Measurements from ENCODE around the gene F8.
"Not testable (repeated sequence)": the region's sequence is repeated elsewhere in the genome, so short reads cannot be mapped to it uniquely, and the experiment has no call there.

Gene F8

DNA sequence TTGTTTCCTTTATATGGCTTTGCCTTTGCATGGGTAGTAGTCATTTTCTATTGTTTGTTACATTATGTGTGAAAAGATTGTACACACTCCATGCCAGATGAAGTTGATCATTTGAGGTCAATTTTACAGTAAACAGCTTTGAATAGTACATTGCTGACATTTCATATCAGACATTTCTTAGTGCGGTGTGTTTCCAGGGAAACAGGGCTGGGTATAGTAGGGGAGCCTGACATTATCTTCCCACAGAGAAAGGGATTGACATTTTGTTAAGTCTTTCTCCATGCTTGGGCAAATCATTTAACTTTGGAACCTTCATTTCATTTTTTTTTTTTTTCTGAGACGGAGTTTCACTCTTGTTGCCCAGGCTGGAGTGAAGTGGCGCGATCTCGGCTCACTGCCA is 9.1 kb upstream of the F8 start:
- no peak for DNase-seq (ENCODE audit: low read depth in 2 of 2)

DNA sequence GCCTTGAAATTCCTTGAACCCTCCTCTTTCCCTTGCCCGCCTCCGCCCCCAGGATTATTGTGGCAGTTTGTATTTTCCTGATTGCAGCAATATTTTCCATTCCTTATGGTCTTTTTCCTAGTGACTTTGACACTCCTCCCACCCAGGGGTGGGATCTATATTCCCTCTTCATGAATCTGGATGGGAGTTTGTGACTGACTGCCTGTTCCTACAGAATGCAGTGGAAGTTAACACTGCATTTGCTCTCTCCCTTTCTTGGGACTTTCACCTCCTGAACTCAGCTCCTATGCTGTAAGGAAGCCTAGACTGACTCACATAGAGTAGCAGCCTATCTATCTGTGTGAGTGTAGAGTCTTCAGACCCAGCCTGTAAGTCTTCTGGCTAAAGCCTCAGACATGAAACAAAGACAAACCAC is 6.4 kb upstream of the F8 start:
- no peak for DNase-seq (ENCODE audit: low read depth in 2 of 2)

DNA sequence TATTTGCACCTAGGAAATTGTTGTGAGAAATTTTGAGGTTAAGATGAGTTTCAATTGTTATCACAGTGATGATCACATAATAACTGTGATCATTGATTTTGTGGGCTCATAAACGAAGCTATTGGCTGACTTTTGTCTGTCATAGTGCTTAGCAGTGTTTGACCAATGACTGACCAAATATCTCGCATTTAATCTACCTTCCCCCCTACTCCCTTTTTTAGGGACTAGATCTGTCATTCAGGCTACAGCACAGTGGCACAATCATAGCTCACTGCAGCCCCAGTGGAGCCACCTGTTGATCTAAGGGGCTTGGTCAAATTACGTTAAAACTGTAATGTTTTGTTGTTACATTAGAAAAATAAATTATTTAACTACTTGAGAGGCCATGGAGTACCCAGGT is 5.6 kb upstream of the F8 start:
- no peak for DNase-seq (ENCODE audit: low read depth in 2 of 2)

DNA sequence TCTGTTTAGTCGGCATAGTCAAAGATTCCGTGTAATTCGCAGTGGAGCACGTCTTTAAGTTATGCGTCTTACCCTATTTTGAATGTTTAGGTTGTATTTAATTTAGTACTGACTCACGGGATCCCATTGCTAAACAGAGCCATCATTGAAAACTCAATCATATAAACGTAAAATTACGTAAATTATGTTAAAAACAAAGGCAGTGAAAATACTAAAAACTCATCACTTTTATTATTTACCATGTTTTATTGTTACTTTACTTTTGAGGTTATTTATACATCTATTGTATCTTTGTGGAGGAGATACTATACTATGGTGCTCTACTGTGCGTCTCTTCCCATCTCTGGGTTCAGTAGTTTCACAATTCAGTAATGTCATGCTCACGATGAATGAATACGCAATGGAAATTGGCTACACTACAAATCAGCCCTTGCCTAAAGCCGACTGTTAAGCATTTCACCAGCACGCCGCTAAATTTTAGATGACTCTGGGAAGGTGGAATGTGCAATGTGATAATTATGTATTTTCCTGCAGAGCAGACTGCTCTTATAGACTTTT is 5.1 kb upstream of the F8 start:
- DNase-seq (ENCODE audit: low read depth in 2 of 2): peak in 1 of 2 donors; percentile 4

DNA sequence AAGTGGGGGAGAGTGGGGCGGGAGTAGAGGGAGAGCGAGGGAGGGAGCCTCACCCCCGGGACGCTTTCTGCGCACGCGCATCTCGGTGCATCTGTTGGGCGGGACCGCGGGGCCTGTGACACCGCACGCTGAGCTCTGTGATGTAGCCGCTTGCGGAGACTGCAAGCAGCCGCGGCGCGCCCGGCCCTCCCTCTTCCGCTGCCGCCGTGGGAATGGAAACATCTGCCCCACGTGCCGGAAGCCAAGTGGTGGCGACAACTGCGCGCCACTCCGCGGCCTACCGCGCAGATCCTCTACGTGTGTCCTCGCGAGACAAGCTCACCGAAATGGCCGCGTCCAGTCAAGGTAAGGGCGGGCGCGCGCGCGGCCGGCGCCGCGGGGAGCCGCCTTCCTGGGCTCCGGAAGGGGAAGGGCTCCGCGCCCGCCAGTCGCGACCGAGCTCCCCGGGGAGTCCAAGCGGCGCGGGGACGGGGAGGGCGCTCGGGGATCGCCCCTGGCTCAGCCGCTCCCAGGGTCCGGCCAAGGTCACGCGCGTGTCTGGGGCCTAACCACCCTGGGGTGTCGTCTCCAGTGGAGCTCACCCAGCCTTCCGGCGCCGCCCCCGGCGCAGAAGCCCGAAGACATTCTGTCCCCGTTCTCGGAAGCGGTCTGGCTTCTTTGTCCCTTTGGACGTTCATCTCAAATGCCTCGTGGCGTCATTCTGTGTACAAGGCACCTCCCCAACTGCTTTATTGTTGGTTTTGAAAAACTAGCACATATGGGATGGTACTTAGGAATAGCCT is 4.4 kb upstream of the F8 start, which contains the start of gene FUNDC2:
TSS of gene FUNDC2 (plus strand) at position 118 of the 782 bp plus-strand sequence. CDS start at position 213, 95 bp downstream.
- peak; percentile 82 to 84 for DNase-seq (ENCODE audit: low read depth in 2 of 2)

DNA sequence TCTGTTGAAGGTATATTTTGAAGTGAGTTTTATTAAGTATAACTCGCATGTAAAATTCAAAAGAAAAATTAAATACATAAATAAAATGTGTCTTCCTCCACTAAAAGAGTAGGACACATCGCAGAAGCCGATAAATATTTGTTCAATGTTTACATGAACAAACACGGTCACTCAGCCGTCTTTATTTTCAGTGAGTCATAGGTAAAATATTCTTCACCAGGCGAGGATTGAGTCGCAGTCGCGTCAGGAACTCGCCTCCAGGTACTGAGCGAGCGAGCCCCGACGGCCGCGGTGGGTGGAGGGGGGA is 3.9 kb upstream of the F8 start:
- DNase-seq (ENCODE audit: low read depth in 2 of 2): no peak

DNA sequence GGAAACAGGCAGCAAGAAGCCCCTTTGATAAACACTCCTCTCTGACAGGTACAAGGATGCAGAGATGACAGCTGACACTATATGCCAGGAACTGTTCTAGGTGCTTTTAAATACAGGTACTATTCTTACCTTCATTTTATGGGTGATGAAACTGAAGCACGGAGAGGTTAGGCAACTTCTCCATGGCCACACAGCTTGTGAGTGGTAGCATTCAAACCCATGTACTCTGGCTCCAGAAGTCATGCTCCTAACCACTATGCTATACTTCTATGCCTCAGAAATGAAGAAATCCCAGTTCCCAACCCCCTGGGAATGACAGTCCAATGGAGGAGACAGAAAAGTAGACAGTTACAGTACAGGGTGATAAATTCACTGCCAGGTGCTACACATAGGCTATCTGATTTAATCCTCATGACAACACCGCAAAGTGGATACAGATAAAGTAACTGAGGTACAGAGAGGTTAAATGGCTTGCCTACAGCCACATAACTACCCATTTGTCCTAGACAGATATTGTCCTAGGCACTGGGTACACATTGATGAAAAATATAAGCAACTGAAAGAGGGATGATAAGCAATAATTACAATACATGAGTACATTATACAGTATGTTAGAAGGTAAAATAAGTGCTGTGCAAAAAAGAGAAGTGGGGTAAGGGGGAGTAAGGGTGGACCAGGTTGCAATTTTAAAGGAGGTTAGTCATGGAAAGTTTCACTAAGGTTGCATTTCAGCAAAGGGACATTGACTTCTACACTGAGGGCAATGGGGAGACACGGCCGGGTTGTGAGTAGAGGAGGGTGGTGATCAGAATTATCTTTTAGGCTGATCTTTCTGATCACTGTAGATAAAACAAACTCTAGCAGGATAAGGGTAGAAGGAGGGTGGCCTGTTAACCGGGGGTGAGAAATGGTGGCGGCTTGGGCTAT is 1.6 kb upstream of the F8 start:
- no peak for DNase-seq (ENCODE audit: low read depth in 2 of 2)

DNA sequence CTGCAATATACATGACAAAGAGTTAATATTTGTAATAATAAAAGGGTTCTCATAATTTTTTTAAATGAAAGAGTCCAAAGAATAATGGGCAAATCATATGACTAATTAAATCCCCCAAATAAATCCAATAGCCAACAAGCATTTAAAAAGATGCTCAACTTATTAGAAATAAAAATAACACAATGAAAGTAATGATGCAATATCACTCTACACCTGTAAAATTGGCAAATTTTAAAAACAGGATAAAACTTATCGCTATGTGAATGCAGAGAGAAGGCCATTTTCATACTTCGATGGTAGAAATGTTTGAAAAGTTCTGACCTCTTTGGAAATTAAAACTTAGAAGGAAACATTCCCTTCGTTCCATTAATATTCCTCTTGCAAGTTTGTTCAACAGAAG is 1.9 kb downstream of the F8 start:
- no peak for DNase-seq (ENCODE audit: low read depth in 2 of 2)

DNA sequence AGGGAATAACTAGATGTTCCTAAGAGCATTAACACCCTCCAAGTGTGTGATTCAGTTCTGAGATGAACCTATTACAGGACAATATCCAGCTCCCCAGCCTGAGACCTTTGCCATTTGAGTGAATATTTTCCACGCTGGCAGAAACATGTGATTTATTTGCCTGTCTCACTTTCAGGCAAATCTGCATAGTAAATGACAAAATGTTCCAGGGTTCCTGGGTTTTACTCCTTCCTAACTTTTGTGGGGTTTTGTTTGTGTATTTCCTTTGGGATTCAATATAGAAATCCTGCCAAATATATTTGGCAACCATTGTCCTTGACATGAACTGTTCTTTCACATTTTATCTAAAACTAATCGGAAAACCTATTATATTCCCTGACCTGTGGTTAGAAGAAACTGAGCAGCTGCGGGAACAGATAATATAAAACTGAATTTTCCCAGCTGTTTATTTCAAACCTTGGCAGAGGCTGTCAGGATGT is 12.5 kb downstream of the F8 start:
- DNase-seq (ENCODE audit: low read depth in 2 of 2): no peak

DNA sequence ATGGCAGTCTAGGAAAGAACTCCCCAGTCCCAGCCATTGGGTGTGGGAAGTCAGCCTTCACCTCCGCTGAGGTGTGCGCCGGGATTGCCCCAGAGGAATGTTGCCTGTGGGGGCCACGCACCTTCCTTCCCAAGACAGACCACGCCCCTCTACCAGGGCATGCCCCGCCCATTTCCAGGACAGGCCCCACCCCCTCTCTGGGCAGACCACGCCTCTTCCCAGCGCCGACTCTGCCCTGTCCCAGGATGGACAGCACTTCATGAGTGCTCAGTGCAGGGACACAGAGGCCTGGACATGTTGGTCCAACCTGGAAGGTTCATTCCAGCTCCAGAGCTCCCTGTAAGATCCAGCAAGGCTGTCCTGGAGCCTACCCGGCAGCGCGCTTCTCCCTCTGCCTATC is 13.9 kb downstream of the F8 start:
- not testable (repeated sequence) for DNase-seq (ENCODE audit: low read depth in 2 of 2)

DNA sequence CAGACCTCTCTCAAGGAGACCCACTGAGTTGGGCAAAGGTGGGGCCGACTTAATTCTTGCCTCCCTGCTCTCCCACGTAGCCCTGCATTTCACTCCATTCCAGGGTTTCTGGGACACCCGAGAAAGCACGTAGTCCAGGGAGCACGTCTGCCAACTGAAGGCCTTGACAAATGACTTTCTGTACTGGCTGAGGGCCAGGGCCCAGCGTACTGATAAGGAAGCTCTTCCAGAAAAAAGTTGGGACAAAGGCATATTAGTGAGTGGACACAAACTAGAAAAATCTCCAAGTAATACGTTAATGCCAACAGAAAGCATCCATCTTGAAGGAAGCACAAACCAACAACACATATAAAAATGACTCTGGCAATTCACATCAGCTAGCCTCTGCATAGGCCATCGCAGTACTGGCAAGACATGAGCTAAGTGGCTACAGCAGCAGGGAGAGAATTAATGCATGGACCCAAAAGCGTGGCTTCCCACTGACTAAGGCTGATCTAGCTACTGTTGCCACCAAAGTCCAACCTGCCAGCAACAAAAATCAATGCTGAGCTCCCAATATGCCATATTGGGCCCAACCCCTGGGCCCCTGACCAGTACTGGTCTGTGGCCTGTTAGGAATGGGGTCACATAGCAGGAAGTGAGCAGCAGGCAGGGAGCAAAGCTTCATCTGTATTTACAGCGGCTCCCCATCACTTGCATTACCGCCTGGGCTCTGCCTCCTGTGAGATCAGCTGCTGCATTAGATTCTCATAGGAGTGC is 15.4 kb downstream of the F8 start:
- not testable (repeated sequence) for DNase-seq (ENCODE audit: low read depth in 2 of 2)

DNA sequence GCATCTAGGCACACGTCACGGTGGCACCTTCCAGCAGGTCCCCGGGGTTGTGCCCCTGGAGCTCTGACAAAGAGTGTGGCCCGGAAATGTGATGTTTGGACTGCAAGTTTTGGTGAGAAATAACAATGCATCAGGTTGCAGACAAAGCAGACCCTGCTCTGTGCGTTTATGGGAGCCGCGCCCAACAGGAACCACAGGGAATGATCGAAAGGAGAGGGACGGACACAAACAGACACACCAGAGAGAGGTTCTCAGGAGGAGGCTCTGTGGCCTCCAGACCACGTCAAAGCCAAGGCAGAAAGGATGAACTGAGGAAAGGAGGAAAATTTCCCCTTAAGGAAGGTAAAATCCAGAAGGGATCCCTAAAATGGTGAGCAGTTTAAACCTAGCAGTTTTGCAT is 16.1 kb downstream of the F8 start:
- DNase-seq (ENCODE audit: low read depth in 2 of 2): not testable (repeated sequence)

DNA sequence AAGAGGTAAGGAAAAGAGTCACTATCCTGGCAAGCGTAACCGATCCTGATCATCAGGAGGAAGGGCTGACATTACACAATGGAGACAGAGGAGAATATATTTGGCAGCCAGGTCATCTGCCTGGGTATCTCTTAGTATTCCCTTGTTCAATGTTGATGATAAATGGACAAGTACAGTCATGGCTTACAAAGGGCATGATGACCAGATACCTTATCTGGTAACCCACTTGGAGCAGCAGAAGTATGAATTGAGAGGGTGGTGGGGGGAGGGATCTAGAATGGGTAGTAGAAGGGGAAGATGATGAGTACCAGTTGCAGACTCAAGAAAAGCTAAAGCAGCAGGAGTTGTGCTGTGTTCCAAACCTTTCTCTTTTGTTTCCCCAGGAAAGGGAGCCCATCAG is 17.3 kb downstream of the F8 start:
- DNase-seq (ENCODE audit: low read depth in 2 of 2): no peak

DNA sequence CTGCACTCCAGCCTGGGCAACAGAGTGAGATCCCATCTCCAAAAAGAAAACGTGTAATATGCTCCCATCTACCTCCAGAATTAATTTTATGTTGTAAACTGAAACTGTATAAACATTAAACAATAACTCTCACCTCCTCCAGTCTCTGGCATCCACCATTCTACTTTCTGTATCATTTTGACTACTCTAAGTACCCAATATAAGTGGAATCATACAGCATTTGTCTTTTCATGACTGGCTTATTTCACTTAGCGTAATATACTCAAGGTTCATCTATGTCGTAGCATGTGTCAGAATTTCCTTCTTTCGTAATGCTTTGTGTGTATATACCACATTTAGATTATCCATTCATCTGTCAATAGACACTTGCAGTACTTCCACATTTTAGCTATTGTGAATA is 20.6 kb downstream of the F8 start:
- no peak for DNase-seq (ENCODE audit: low read depth in 2 of 2)

DNA sequence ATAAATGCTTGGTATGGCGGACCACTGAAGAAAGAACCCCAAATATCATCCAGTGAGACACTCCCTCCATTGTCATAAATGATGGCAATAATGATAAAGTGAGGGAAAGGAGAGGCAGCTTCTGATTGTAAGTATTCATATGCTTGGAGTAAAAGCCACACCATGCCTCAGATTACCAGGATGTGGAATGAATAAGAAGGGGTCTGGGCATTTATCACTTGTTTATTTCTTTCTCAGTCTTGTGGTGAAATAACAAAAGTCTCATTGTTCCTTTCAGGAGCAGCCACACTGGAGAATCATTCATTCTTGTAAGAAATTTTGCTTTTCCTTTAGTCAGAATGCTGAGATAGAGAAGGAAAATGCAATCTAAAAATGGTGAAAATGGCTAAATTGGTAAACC is 21.7 kb downstream of the F8 start:
- no peak for DNase-seq (ENCODE audit: low read depth in 2 of 2)

DNA sequence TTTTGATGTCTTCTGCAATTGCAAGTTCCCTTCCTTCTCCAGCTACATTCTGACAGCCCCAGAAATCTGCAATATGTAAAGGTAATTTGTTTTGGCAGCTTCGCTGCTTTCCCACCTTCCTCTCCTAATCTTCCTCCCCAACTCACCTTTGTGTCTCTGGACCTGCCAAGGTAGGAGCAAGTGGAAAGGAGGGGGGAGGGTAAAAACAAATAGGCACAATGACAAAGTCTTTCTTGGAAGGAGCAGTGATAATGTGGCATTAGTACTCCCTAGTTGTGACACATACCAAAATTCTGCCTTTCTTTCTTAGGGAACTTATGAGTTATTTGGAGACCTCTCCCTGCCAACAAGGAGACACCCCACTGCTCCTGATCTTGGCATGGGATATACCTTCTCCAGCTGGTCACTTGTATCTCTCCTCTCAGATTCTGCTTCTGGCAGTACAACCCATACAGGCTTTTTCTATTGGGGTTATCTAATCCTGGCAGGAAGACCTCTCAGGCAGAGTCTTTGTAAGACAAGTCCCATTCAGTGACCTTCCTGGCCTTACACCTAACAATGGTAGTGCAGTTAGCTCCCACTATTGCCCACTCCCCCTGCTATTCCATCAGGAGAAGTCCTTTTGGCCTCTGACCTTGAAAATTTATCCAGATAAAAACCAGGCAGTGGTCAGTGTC is 24.2 kb downstream of the F8 start:
- DNase-seq (ENCODE audit: low read depth in 2 of 2): no peak

DNA sequence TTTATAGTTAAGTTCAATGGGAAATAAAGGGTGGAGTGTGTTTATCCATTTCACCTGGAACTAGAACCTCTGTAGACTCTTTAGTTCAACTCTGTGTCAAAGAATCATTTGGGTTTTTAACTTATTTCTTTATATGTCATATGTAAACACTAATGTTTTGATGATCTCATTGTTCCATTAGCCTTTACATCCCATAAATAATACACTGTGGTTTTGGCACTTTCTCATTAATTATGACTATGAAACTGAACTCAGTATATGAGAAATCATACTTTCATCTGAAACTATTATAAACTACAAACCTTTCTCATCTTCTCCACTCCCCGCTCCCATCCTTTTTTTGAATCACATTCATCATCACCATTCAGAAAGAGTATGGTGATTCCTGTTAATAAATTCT is 31.0 kb downstream of the F8 start:
- no peak for DNase-seq (ENCODE audit: low read depth in 2 of 2)

DNA sequence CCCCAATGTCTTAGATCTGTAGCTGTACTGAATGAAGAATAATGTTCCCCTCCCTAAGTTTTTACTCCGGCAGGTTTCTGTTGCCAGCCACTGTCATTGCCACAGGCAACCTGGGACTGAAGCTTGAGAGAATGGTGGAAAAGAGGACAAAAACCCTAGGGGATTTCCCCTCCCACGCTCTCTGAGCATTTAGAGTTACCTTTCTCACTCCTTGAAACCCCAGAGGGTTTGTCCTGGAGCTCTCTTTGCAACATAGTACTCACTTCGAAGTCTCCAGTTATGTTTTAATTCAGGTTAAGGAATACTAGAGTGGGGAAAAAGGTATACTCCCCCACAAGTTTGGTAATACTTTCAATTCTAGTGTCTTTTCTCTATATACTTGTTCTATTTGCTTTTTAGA is 31.5 kb downstream of the F8 start:
- peak in 1 of 2 donors; percentile 40 for DNase-seq (ENCODE audit: low read depth in 2 of 2)

DNA sequence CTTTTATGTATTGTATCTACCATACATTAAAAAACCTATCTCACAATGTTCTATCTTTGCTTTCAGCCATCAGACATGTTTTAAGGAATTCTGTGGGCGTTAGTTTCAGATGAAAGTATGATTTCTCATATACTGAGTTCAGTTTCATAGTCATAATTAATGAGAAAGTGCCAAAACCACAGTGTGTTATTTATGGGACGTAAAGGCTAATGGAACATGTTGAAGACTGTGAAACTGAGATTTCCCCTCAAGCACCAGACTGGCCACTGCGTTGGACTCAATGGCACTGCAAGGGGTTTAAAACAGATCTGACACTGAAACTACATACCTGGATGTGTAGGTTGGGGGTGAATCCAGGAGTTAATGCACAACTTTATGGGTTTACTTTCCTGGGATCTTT is 32.0 kb downstream of the F8 start:
- DNase-seq (ENCODE audit: low read depth in 2 of 2): no peak

DNA sequence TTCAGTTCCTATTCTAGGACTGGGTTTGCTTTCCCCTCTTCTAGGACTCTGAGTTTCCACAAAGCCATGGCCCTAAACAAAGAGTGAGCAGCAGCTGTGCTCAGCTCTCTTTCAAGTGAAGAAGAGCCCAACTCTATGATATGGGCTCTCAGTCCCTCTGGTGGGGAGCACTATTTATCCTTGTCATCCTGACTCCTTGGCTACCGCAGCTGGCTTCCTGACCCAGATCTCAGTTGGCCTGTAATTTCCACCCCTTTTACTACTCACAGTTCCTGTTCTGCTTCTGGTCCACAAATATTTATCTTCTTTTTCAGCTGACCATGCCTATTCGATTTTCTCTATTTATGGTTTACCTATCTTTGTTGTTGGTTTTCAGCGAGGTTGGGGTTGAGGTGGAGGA is 33.8 kb downstream of the F8 start:
- no peak for DNase-seq (ENCODE audit: low read depth in 2 of 2)

DNA sequence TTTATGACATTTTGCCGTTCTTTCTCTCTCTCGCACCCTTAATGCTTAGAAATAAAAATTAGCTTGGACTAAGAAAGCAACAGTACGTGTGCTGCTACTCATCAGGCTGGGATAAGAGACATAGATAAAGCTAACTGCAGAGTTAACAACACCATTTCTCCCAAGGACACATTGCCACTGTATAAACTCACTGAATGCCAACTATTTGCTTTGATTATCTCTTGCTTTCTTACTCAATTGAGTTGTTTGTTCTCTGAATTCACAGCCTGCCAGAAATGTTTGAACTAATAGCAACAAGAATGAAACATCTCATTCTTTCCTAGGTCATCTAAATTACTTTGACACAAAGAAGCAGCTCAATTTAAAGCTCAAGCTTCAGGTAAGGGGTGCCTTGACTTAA is 34.6 kb downstream of the F8 start:
- DNase-seq (ENCODE audit: low read depth in 2 of 2): no peak
